ENCODE results near the gene PIK3C3. TPM values are rescaled to one million over a fixed set of nuclear protein-coding genes. Genes with fewer than 3 reads are reported as not detected.

Gene PIK3C3
- total RNA-seq, 4 donors from 2014 or later: 61.3 to 77.4 (median 72.5) TPM

GRCh38 chr18:42053188-42053781, 98.3 kb downstream of the PIK3C3 start:
- WGBS, 2 donors: 15% methylated on average over 5 of the region's 5 CpGs
- intact Hi-C loops (cut with DNase I): no loop called here
- Histone ChIP-seq H3K4me3 (replicated peaks in 1 of 3) (peak overlapping the region in 1 of 3 donors; percentile 6), H3K27me3 (no peaks in the 10 kb centered on the region), H3K27ac (no peak overlapping the region), H3K36me3 (peaks cover 3 to 4% of the 10 kb centered on the region in 2 donors), H3K4me1 (peaks cover 0 to 4% of the 10 kb centered on the region in 2 donors), H3K9me3 (no peaks in the 10 kb centered on the region)
- peak; percentile 26 to 65 for DNase-seq
- TF ChIP-seq, protein P1, sequence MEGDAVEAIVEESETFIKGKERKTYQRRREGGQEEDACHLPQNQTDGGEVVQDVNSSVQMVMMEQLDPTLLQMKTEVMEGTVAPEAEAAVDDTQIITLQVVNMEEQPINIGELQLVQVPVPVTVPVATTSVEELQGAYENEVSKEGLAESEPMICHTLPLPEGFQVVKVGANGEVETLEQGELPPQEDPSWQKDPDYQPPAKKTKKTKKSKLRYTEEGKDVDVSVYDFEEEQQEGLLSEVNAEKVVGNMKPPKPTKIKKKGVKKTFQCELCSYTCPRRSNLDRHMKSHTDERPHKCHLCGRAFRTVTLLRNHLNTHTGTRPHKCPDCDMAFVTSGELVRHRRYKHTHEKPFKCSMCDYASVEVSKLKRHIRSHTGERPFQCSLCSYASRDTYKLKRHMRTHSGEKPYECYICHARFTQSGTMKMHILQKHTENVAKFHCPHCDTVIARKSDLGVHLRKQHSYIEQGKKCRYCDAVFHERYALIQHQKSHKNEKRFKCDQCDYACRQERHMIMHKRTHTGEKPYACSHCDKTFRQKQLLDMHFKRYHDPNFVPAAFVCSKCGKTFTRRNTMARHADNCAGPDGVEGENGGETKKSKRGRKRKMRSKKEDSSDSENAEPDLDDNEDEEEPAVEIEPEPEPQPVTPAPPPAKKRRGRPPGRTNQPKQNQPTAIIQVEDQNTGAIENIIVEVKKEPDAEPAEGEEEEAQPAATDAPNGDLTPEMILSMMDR (IDR thresholded peaks at IDR 0.05): peak; percentile 59 to 87 (median 76)
- no peak for TF ChIP-seq POLR2A (IDR thresholded peaks at IDR 0.05)

DNA sequence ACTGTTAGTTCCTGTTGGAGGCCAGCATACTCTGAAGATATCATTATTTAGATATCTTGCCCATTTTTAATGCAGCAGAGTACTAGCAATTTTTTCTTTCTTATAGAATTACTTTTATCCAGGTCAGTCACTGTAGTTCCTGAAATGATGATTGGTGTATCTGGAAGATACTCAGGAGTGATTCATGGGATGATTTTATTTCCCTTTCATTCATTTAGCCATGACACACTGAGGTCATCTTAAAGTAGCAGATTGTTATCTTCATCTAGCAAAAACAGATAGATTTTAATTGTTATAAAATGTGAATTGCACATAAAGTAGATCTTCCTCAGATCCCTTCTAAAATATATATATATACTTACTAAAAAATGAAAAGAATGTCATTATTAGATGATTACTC, 109.1 kb downstream of the PIK3C3 start:
- H3K36me3 ChIP-seq: peaks cover 0 to 2% of the 10 kb centered on the region in 2 donors

GRCh38 chr18:42067518-42067917, 112.5 kb downstream of the PIK3C3 start:
- H3K27ac ChIP-seq: no peak overlapping the region
- no peaks in the 10 kb centered on the region for H3K4me1 ChIP-seq
- H3K4me3 ChIP-seq (replicated peaks in 1 of 3): no peak overlapping the region
- H3K36me3 ChIP-seq: peaks cover 0 to 2% of the 10 kb centered on the region in 2 donors
- no peaks in the 10 kb centered on the region for H3K27me3 ChIP-seq
- 47 to 57% methylated on average over 4 of the region's 4 CpGs for WGBS, 2 donors
- no peaks in the 10 kb centered on the region for H3K9me3 ChIP-seq
- DNase-seq: no peak
- TF ChIP-seq, protein P1 (IDR thresholded peaks at IDR 0.05): no peak
- TF ChIP-seq POLR2A (IDR thresholded peaks at IDR 0.05): no peak
- intact Hi-C loops (cut with DNase I): no loop called here

More for the DNA sequence above, 109.1 kb downstream of the PIK3C3 start:
- Histone ChIP-seq H3K9me3 (no peaks in the 10 kb centered on the region), H3K27ac (no peak overlapping the region), H3K4me1 (no peaks in the 10 kb centered on the region), H3K27me3 (no peaks in the 10 kb centered on the region), H3K4me3 (replicated peaks in 1 of 3) (no peak overlapping the region)
- intact Hi-C loops (cut with DNase I): no loop called here
- TF ChIP-seq POLR2A (IDR thresholded peaks at IDR 0.05): no peak
- TF ChIP-seq, protein P1 (IDR thresholded peaks at IDR 0.05): no peak
- DNase-seq: no peak

DNA sequence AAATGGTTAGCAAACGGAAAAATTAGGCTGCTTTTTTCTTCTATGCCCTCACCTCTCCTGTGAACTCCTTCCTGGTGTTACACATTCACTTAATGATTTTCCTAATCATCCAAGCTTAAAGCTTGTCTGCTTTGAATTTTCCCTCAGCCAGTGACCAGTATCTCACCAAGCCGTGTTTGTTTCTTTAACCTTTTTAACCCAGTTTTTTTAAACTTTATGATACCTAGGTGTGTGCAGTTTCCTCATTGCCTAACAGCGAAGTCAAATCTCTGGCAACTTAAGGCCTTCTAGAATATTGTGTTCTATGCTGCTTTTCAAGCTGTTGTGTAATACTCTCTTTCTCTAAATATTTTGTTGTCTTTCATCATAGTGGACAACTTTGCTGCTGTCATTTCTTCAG, 113.0 kb downstream of the PIK3C3 start:
- TF ChIP-seq, protein P1 (IDR thresholded peaks at IDR 0.05): no peak
- no peak for TF ChIP-seq POLR2A (IDR thresholded peaks at IDR 0.05)
- Histone ChIP-seq H3K36me3 (peaks cover 0 to 4% of the 10 kb centered on the region in 2 donors), H3K27me3 (no peaks in the 10 kb centered on the region), H3K27ac (no peak overlapping the region), H3K4me3 (replicated peaks in 1 of 3) (no peak overlapping the region), H3K4me1 (no peaks in the 10 kb centered on the region), H3K9me3 (no peaks in the 10 kb centered on the region)
- intact Hi-C loops (cut with DNase I): no loop called here
- DNase-seq: no peak
- WGBS, 2 donors: 88 to 91% methylated on average over 3 of the region's 3 CpGs

DNA sequence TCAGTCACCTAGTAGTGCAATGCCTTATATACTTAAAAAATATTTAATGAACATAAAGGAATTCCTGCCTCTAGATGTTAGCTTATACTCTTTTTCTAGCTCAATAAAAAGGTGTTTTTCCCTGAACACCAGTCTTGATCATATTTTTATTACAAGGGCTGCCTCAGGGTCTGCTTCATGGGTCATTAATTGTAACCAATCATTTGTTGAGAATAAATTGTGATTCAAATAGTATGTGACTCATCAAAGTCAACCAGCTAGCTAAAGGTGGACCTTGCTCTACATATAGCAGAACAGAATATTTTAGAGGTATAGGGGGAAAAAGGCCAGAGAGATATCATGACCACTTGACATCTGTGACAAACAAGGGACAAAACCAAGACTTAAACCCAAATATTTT, 114.0 kb downstream of the PIK3C3 start:
- H3K4me3 ChIP-seq (replicated peaks in 1 of 3): no peak overlapping the region
- peaks cover 0 to 6% of the 10 kb centered on the region in 2 donors for H3K36me3 ChIP-seq
- no peak overlapping the region for H3K27ac ChIP-seq
- intact Hi-C loops (cut with DNase I): no loop called here
- no peaks in the 10 kb centered on the region for H3K9me3 ChIP-seq
- no peaks in the 10 kb centered on the region for H3K27me3 ChIP-seq
- no peak for TF ChIP-seq POLR2A (IDR thresholded peaks at IDR 0.05)
- TF ChIP-seq, protein P1 (IDR thresholded peaks at IDR 0.05): no peak
- DNase-seq: no peak
- no peaks in the 10 kb centered on the region for H3K4me1 ChIP-seq
